GM21423 (cell line): ENCODE results near the gene CACNA1C.

Experiments used
- ATAC-seq: cut with Tn5 transposase; IDR thresholded peaks from one replicate; pipeline ENCODE4 v1.9.1; 2021; ENCODE audit warnings: mild to moderate bottlenecking, moderate library complexity; ENCODE audit not compliant: unreplicated experiment

CACNA1C gene

GRCh38 chr12:2229661-2230539 is 177.1 kb downstream of the CACNA1C start:
- no peak for ATAC-seq

DNA sequence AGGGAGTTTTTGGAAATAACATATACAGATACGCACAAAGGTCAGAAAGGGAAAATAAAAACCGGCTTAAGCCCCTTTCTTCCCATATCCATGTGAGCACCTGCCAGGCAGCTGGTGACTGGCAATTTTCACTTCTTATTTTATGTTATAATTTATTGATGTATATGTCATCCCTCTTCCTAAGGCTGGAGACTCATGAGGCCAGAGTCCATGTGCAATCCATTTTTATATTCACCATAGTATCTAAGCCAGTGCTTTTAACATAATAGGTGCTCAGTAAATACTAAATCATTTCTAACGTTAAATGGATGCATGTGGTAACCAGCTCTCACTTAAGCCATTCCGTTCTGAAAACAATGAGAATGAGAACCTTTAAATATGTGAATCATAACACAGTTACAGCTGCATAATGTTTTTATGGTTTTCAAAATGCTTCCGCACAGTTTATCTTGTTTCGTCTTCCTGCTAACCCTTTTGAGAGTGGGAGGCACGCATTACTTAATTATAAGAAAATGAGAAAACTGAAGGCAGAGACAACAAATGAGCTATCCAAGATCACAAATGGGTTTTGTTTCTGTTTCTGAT is 178.3 kb downstream of the CACNA1C start:
- no peak for ATAC-seq

DNA sequence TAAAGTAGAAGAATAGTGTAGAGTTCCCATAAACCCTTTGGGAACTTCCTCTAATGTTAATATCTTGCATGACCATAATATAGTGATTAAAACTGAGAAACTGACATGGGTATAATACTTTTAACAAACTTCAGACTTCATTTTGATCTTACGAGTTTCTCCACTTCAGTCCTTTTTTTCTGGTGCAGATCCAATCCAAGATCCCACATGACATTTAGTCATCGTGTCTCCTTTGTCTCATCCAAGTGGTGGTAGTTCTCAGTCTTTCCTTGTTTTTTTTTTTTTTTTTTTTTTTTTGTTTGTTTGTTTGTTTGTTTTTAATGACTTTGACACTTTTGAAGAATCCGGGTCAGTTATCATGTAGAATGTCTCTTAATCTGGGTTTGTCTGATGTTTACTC is 179.2 kb downstream of the CACNA1C start:
- ATAC-seq = no peak

- no peak for ATAC-seq
These were observed 180.2 kb downstream of the CACNA1C start for GRCh38 chr12:2233034-2233433.

DNA sequence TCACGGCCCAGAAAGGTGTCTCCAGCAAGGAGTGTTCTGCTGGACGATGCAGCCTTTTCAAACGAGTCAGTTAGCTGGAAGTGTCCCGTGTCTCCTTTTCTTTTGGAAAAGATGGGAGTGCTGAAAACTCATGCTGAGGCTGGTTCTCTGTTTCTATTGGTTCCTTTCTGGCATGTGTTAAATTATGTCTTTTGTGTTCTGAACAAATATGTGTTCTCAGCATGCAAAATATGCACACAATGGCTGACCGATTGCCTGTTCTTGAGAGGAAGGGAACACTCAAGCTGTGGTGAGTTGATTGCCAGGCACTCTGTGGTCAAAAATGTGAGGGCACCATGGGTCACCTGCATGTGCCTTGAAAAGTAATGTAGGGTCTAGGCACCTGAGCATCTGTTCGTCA is 181.3 kb downstream of the CACNA1C start:
- no peak for ATAC-seq

DNA sequence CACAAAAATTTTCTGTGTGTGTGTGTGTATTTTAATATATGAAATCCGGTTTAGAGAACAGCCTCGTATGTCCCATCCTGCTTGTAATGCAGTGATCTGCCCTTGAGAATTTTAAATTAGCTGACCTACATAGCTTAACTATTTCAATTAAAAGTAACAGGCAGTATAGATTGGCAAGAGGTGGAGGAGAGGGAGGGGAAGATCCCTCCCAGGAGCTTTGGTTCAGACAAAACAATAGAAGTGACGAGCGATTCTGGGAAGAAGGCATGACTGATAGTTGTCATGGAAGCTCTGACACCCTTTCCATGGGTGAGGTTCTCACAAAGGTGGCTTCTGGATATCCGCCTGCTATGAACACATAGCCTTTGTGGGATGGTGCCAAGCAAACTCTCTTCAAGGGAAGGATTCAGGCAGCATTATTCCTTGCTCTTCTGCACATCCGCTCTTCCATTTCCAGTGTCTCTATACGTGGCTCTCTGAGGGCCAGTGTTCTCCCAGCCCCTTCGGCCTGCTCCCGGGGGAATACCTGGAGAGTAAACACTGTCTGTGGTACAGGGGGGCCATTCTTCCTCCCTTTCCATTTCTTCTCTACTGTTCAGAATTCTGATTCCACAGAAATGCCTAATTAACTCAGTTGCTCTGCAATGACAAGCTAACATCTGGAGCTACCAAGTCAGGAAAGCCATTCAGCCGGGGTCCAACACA is 182.0 kb downstream of the CACNA1C start:
- no peak for ATAC-seq

GRCh38 chr12:2236506-2237294 is 183.9 kb downstream of the CACNA1C start:
- ATAC-seq = no peak

- ATAC-seq = no peak
These were observed 185.3 kb downstream of the CACNA1C start for GRCh38 chr12:2238111-2238510.

DNA sequence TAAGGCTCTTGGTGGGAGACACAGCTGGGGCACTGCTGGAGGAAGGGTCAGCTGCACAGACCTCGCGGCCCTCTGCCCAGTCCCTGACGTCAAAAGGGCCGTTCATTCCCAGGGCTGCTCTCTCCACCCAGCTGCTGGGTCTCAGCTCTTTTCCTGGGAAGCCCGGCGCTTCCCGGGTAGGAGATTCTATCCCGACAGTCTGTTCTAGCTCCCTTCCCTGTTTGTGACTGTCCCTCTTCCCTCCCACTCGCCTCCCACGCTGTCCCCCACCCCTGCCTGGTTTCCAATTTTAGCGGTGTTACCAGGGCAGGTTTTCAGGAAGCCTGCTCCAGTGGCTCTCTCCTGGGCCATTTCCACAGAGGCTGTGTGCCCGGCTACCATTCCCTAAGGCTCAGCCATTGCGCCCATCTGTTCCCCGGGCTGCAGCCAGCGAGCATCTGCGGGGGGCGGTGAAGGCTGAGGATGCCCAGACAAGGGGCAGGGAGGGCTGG is 186.6 kb downstream of the CACNA1C start:
- ATAC-seq = no peak

- ATAC-seq = no peak
These were observed 187.6 kb downstream of the CACNA1C start for GRCh38 chr12:2240390-2240789.

- no peak for ATAC-seq
These were observed 188.2 kb downstream of the CACNA1C start for GRCh38 chr12:2240984-2241383.

GRCh38 chr12:2242216-2242615 is 189.4 kb downstream of the CACNA1C start:
- no peak for ATAC-seq

GRCh38 chr12:2242816-2243215 is 190.0 kb downstream of the CACNA1C start:
- no peak for ATAC-seq

- no peak for ATAC-seq
These were observed 190.5 kb downstream of the CACNA1C start for GRCh38 chr12:2243275-2243674.

GRCh38 chr12:2244013-2244861 is 191.4 kb downstream of the CACNA1C start:
- ATAC-seq = no peak

- no peak for ATAC-seq
These were observed 193.6 kb downstream of the CACNA1C start for GRCh38 chr12:2246358-2246757.

- ATAC-seq = no peak
These were observed 194.3 kb downstream of the CACNA1C start for GRCh38 chr12:2247120-2247519.

DNA sequence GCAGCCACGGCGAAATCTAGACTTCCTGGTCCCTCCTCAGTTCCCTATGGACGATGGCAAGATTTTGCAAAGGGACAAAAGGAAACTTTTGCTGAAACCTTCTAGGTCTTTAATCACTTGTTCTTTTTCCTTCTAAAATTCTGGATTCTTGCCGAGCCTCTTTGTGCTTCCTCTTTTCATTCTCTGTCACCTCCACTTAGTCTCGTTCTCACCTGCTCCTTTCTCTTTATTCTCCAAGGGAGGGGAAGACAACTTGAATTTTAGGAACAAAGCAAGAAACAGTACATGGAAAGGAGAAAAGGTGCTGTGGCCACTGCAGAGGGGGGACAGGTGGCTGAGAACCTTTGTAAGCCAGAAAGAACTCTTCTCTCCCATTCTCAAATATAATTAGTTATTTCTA is 194.8 kb downstream of the CACNA1C start:
- no peak for ATAC-seq

DNA sequence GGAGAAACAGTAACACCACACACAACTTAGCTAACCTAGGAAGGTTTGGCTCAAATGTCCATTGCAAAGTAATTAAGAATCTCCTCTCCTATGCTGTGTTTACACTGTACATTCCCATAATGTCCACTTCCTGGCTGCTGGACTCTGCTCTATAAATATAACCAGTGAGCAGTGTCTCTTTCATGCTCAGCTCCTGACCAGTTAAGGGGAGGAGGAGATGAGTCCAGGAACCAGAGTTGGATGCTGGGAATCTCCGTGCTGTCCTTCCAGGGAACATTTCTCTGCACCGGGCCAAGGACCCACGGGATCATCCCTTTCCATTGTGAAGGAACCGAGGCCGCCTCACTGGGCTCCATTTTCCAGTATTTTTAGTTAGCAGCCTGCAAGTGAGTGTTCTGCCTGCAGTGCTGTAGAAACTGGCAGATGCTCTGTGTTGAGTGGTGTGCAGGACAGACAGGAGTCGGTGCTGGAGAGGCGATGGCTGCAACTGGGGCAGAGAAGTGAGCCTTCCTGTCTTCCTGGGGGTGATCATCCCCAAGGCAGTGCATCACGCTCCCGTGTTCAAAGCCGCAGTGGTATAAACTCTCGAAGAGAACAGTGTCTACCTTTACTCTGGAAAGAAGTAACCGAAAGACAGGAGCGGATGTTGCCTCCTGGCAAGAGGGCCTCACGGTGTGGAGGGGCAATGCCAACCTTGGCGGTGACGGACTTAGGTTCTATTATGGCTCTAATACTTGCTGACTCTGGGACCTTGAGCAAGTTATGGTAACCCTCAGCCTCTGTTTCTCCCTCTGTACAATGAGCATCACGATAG is 195.5 kb downstream of the CACNA1C start:
- no peak for ATAC-seq
